Measurements from ENCODE around the gene BRWD1.

- TF ChIP-seq YY1 (IDR thresholded peaks at IDR 0.05; ENCODE audit: insufficient read depth, insufficient read length) (no peak), ZNF274 (IDR thresholded peaks at IDR 0.05; ENCODE audit: low read depth, low read length) (no peak), SUZ12 (IDR thresholded peaks at IDR 0.05; ENCODE audit: extremely low read depth, insufficient read depth, insufficient read length) (no peak)
These were observed 91.4 kb downstream of the BRWD1 start for GRCh38 chr21:39221997-39222486.

All from NT2/D1 (cell line).